PC-9 (cell line): ENCODE measurements around the gene RNF166. TPM values are rescaled to one million over a fixed set of nuclear protein-coding genes. Genes with fewer than 3 reads are reported as not detected.

Source experiments
- BruUV-seq: library from RNA; stranded (reverse); fragments of 400-500 nt; replicated peaks from 2 replicates; lab custom pipeline; 2021; lab: Mats Ljungman, UMichigan
- CTCF ChIA-PET: fragments of 300-600 bp; sonication (Branson Sonifier 250); formaldehyde crosslinking; loops from one replicate; lab custom pipeline; 2022; ENCODE audit warnings: antibody characterized with exemption; lab: Charles Lee
- POLR2A ChIA-PET: fragments of 300-600 bp; sonication (Branson Sonifier 250); formaldehyde crosslinking; loops from one replicate; lab custom pipeline; 2022; ENCODE audit warnings: antibody characterized with exemption; ENCODE audit not compliant: unreplicated experiment; lab: Charles Lee
- DNase-seq, 2 experiments: peaks; one replicate each; pipeline versions ENCODE4 v3.0.0 to v3.0.0-alpha.2; 2015 to 2022; ENCODE audit warnings: mixed read lengths in 1 of 2
- H2AFZ ChIP-seq: fragments of 200-600 bp; sonication (generic); 2 replicates; pipeline ENCODE4 v1.8.1; 2017; ENCODE audit warnings: antibody characterized with exemption
- H3F3A ChIP-seq: fragments of 200-600 bp; sonication (generic); 2 replicates; pipeline ENCODE4 v1.8.1; 2017; ENCODE audit warnings: antibody characterized with exemption, mild to moderate bottlenecking, low read depth; ENCODE audit not compliant: insufficient read depth
- H3K27ac ChIP-seq: fragments of 200-600 bp; sonication (generic); 2 replicates; pipeline ENCODE4 v1.6.1; 2016; ENCODE audit warnings: mixed run types
- H3K27me3 ChIP-seq: fragments of 200-600 bp; sonication (generic); 2 replicates; pipeline ENCODE4 v1.6.1; 2016; ENCODE audit warnings: low read depth, mixed run types; ENCODE audit not compliant: insufficient read depth
- H3K36me3 ChIP-seq: fragments of 200-600 bp; sonication (generic); 2 replicates; pipeline ENCODE4 v1.6.1; 2016; ENCODE audit warnings: low read depth, mixed run types
- H3K4me1 ChIP-seq: fragments of 200-600 bp; sonication (generic); replicated peaks from 2 replicates; pipeline ENCODE4 v1.6.1; 2016; ENCODE audit warnings: mixed run types; ENCODE audit not compliant: insufficient read depth
- H3K4me2 ChIP-seq: fragments of 200-600 bp; sonication (generic); 2 replicates; pipeline ENCODE4 v1.6.1; 2017; ENCODE audit warnings: mixed run types
- H3K4me3 ChIP-seq: fragments of 200-600 bp; sonication (generic); 2 replicates; pipeline ENCODE4 v1.6.1; 2016; ENCODE audit warnings: mixed run types
- H3K79me2 ChIP-seq: fragments of 200-600 bp; sonication (generic); 2 replicates; pipeline ENCODE4 v1.6.1; 2017; ENCODE audit warnings: low read depth, mixed run types
- H3K9me2 ChIP-seq: fragments of 200-600 bp; sonication (generic); 2 replicates; pipeline ENCODE4 v1.8.1; 2017; ENCODE audit warnings: mild to moderate bottlenecking; ENCODE audit not compliant: insufficient read depth
- H3K9me3 ChIP-seq: fragments of 200-600 bp; sonication (generic); 2 replicates; pipeline ENCODE4 v1.8.1; 2016; ENCODE audit warnings: low read depth; ENCODE audit not compliant: insufficient read depth
- H4K20me1 ChIP-seq: fragments of 200-600 bp; sonication (generic); 2 replicates; pipeline ENCODE4 v1.8.1; 2017; ENCODE audit not compliant: insufficient read depth
- CTCF ChIP-seq: fragments of 200-600 bp; sonication (generic); conservative IDR thresholded peaks from 2 replicates; pipeline ENCODE4 v1.6.1; 2017; ENCODE audit warnings: mixed run types, antibody characterized with exemption, mild to moderate bottlenecking, moderate library complexity
- EZH2 ChIP-seq: fragments of 200-600 bp; sonication (generic); IDR thresholded peaks from 2 replicates; pipeline ENCODE4 v1.8.0; 2017; ENCODE audit warnings: antibody characterized with exemption, low read depth
- intact Hi-C: fragments of 100-400 bp; cut with micrococcal nuclease; formaldehyde crosslinking; loops from one replicate; pipeline ENCODE4 v1.10.0; 2022; ENCODE audit not compliant: unreplicated experiment
- total RNA-seq: library from RNA; stranded (reverse); gene quantifications from 2 replicates; pipeline ENCODE4 v1.2.3, GENCODE V29; 2021

Gene RNF166
- total RNA-seq, 1 experiment from 2014 or later: 29.4 TPM

- TF ChIP-seq EZH2: no peak
- no peak for TF ChIP-seq CTCF
- ChIA-PET POLR2A (interaction anchor here (0.5 kb wide), 1 partner anchor 8 kb away, joined by 3 read pairs; the partner anchor contains the start of gene MVD), CTCF (interaction anchor here (0.6 kb wide), 1 partner anchor 57 kb away, joined by 4 read pairs; no protein-coding TSS in a partner anchor)
- 0 out of 2 replicates have a peak, but pooled peaks cover 6% of the 10 kb centered on the region for H3K79me2 ChIP-seq
- no peak overlapping the region for H2AFZ ChIP-seq
- H3K27ac ChIP-seq: no peak overlapping the region
- intact Hi-C loops: no loop called here
- peaks cover 6% of the 10 kb centered on the region; the same call in 1 of the 2 replicates for H4K20me1 ChIP-seq
- H3K9me3 ChIP-seq: no peaks in the 10 kb centered on the region
- no peaks in the 10 kb centered on the region for H3K9me2 ChIP-seq
- no peaks in the 10 kb centered on the region for H3K36me3 ChIP-seq
- H3F3A ChIP-seq: peaks cover 13% of the 10 kb centered on the region; the same call in 1 of the 2 replicates
- H3K4me1 ChIP-seq: no peaks in the 10 kb centered on the region
- no peaks in the 10 kb centered on the region for H3K27me3 ChIP-seq
- BruUV-seq: no TSS peak
- no peak overlapping the region for H3K4me2 ChIP-seq
- H3K4me3 ChIP-seq: no peak overlapping the region
- no peak for DNase-seq
Measured at GRCh38 chr16:88654363-88655052, 51.7 kb downstream of the RNF166 start.

DNA sequence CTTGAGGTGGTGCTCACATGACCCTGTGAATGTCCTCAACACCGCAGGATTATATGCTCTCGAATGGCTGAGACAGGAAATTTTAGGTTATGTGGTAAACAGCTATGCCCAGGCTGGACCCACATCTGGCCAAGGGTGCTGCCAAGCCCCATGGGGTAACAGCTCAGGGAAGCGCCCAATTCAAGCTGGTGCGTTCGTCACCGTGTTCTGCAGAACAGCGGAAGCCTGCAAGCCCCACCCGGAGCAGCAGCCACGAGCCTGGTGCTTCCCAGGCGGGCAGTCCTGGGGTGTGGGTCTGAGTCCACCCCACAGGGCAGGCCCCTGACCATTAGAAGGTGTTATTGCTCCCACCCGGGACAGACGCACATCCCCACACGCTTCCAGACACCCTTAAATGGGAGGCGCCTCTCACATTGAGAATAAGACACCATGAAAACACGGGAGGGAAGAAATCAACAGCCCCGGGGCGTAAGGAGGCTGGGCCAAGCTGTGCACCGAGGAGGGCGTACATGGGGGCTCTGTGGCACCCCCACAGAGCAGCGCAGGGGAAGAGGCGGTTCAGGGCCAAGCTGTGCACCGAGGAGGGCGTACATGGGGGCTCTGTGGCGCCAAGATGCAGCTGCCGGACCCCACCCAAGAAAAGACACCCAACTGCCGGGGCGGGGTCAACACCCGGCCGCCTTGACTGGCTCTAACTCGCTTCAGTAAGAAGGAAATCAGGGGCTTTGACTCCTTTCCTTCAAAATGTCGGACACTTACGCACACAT is 52.4 kb downstream of the RNF166 start:
- Histone ChIP-seq H3K4me1 (no peaks in the 10 kb centered on the region), H4K20me1 (peaks cover 12% of the 10 kb centered on the region), H3K4me2 (no peak overlapping the region), H3K9me3 (no peaks in the 10 kb centered on the region), H3K27ac (no peak overlapping the region), H3K36me3 (no peaks in the 10 kb centered on the region), H3K27me3 (no peaks in the 10 kb centered on the region), H2AFZ (no peak overlapping the region), H3K9me2 (no peaks in the 10 kb centered on the region), H3K4me3 (no peak overlapping the region), H3F3A (peaks cover 18% of the 10 kb centered on the region; the same call in 1 of the 2 replicates), H3K79me2 (no peaks in the 10 kb centered on the region)
- TF ChIP-seq CTCF (no peak), EZH2 (no peak)
- BruUV-seq: no TSS peak
- POLR2A ChIA-PET: interaction anchor here (0.7 kb wide), 1 partner anchor 587 kb away, joined by 3 read pairs; no protein-coding TSS in a partner anchor
- intact Hi-C loops: no loop called here
- no peak for DNase-seq
- CTCF ChIA-PET: no interaction called here

- Histone ChIP-seq H4K20me1 (peaks cover 12% of the 10 kb centered on the region), H3F3A (peaks cover 18% of the 10 kb centered on the region; the same call in 1 of the 2 replicates), H3K79me2 (no peaks in the 10 kb centered on the region), H3K27me3 (no peaks in the 10 kb centered on the region), H3K9me2 (no peaks in the 10 kb centered on the region), H3K4me1 (no peaks in the 10 kb centered on the region), H3K36me3 (no peaks in the 10 kb centered on the region), H3K9me3 (no peaks in the 10 kb centered on the region), H3K4me2 (no peak overlapping the region), H2AFZ (no peak overlapping the region), H3K4me3 (no peak overlapping the region), H3K27ac (no peak overlapping the region)
- ChIA-PET CTCF (no interaction called here), POLR2A (interaction anchor here (0.7 kb wide), 1 partner anchor 587 kb away, joined by 3 read pairs; no protein-coding TSS in a partner anchor)
- TF ChIP-seq EZH2 (no peak), CTCF (no peak)
- intact Hi-C loops: no loop called here
- DNase-seq: no peak
- no TSS peak for BruUV-seq
Measured at GRCh38 chr16:88653101-88653500, 53.1 kb downstream of the RNF166 start.
